Lung (tissue), 12 donors: ENCODE results near the gene HS6ST3. TPM values are rescaled to one million over a fixed set of nuclear protein-coding genes. Genes with fewer than 3 reads are reported as not detected.
"Not testable (repeated sequence)": the region's sequence is repeated elsewhere in the genome, so short reads cannot be mapped to it uniquely, and the experiment has no call there.

ENCODE experiments used
- ATAC-seq: fragments of 200-7000 bp; cut with Tn5 transposase; one replicate; pipeline ENCODE4 v1.9.1; 2020; ENCODE audit warnings: moderate number of reproducible peaks; ENCODE audit not compliant: insufficient read depth, low FRiP score
- DNase-seq, 3 donors: peaks; one replicate each; pipeline ENCODE4 v3.0.0-alpha.2; 2013 to 2017
- H3K27ac ChIP-seq, 2 donors: one replicate each; pipeline ENCODE4 v1.5.1; 2013; ENCODE audit warnings: mild to moderate bottlenecking in 2 of 2, moderate library complexity in 2 of 2, control low read depth in 1 of 2, inconsistent platforms in 1 of 2, low read depth in 1 of 2, low read length in 1 of 2
- H3K27me3 ChIP-seq, 3 donors: one replicate each; pipeline ENCODE4 v1.5.1; 2013; ENCODE audit warnings: low read length in 2 of 3; ENCODE audit not compliant: control insufficient read depth in 3 of 3, insufficient read depth in 3 of 3
- H3K36me3 ChIP-seq, 4 donors: one replicate each; pipeline ENCODE4 v1.5.1; 2013; ENCODE audit warnings: low read length in 4 of 4, mild to moderate bottlenecking in 1 of 4, moderate library complexity in 1 of 4; ENCODE audit not compliant: control insufficient read depth in 4 of 4, insufficient read depth in 4 of 4
- H3K4me1 ChIP-seq, 5 donors: one replicate each; pipeline ENCODE4 v1.5.1; 2013; ENCODE audit warnings: low read length in 5 of 5, mild to moderate bottlenecking in 2 of 5, moderate library complexity in 1 of 5; ENCODE audit not compliant: control insufficient read depth in 5 of 5, insufficient read depth in 5 of 5
- H3K4me3 ChIP-seq: one replicate; pipeline ENCODE4 v1.5.1; 2013; ENCODE audit warnings: mild to moderate bottlenecking, control low read depth, moderate library complexity
- H3K9ac ChIP-seq, 2 donors: one replicate each; pipeline ENCODE4 v1.5.1; 2013; ENCODE audit warnings: low read length in 2 of 2, control low read depth in 1 of 2; ENCODE audit not compliant: insufficient read depth in 1 of 2
- H3K9me3 ChIP-seq, 4 donors: one replicate each; pipeline ENCODE4 v1.5.1; 2013; ENCODE audit warnings: low read length in 3 of 4, mild to moderate bottlenecking in 1 of 4, moderate library complexity in 1 of 4; ENCODE audit not compliant: control insufficient read depth in 4 of 4, insufficient read depth in 3 of 4
- CTCF ChIP-seq: IDR thresholded peaks from 2 replicates; pipeline ENCODE4 v1.5.1; 2012; ENCODE audit warnings: mild to moderate bottlenecking; ENCODE audit errors: control extremely low read depth, extremely low read depth
- WGBS, 2 donors: extraction: QIAGEN DNeasy Blood & Tissue Kit; methylation state at CpG; one replicate each; pipeline ENCODE4 v1.1.7; 2013; 5-methylcytosine and 5-hydroxymethylcytosine counted together
- polyA plus RNA-seq, 2 donors: library from polyadenylated mRNA; stranded (reverse); fragments of 200-250 nt; gene quantifications; one replicate each; pipeline ENCODE4 v1.2.1, GENCODE V29; 2013
- total RNA-seq, 2 donors: library from RNA; depleted of rRNA in 1 of 2; stranded (reverse); fragments of >200 nt in 1 of 2; gene quantifications; one replicate each; pipeline ENCODE4 v1.2.1, GENCODE V29; 2014 to 2021
- donor health status: control.
- donor health status: control.
- donor health status: Bipolar disorder and iron deficiency.
- donor health status: healthy.
- donor health status: DM: yes; HTN: yes; CAD: no.

The HS6ST3 gene
- total and polyA plus RNA-seq, 4 donors: 0.01 to 0.17 (median 0.04) TPM

- no peak overlapping the region for H3K4me3 ChIP-seq
- no peaks in the 10 kb centered on the region for H3K36me3 ChIP-seq
- no peak for TF ChIP-seq CTCF
- peaks cover 0 to 5% (median under 1%) of the 10 kb centered on the region in 4 donors for H3K9me3 ChIP-seq
- H3K4me1 ChIP-seq: no peaks in the 10 kb centered on the region
- ATAC-seq (no peak), DNase-seq (no peak)
- no peak overlapping the region for H3K9ac ChIP-seq
- no peaks in the 10 kb centered on the region for H3K27me3 ChIP-seq
- WGBS, 2 donors: 92 to 94% methylated on average over 1 of the region's 1 CpG
- no peak overlapping the region for H3K27ac ChIP-seq
Measured at GRCh38 chr13:96519380-96519779, 429.5 kb downstream of the HS6ST3 start.

GRCh38 chr13:96524398-96525020 is 434.6 kb downstream of the HS6ST3 start:
- not testable (repeated sequence) for H3K9ac ChIP-seq, H3K4me3 ChIP-seq, H3K36me3 ChIP-seq, ATAC-seq, DNase-seq, H3K4me1 ChIP-seq, H3K27ac ChIP-seq, H3K9me3 ChIP-seq, H3K27me3 ChIP-seq
- WGBS, 2 donors: 89% methylated on average over 11 of the region's 11 CpGs

- H3K9me3 ChIP-seq: peaks cover 0 to 4% (median 0%) of the 10 kb centered on the region in 4 donors
- ATAC-seq: no peak
- no peak for TF ChIP-seq CTCF
- H3K36me3 ChIP-seq: no peaks in the 10 kb centered on the region
- H3K27ac ChIP-seq: no peak overlapping the region
- H3K27me3 ChIP-seq: no peaks in the 10 kb centered on the region
- H3K4me3 ChIP-seq: no peak overlapping the region
- no peaks in the 10 kb centered on the region for H3K4me1 ChIP-seq
- no peak overlapping the region for H3K9ac ChIP-seq
- 82 to 92% methylated on average over 2 of the region's 2 CpGs for WGBS, 2 donors
- DNase-seq: no peak
Measured at GRCh38 chr13:96525715-96526114, 435.8 kb downstream of the HS6ST3 start.

GRCh38 chr13:96527497-96527896 is 437.6 kb downstream of the HS6ST3 start:
- no peak for DNase-seq

More at GRCh38 chr13:96527497-96527896, 437.6 kb downstream of the HS6ST3 start:
- 28 to 34% methylated on average over 3 of the region's 3 CpGs for WGBS, 2 donors
- H3K36me3 ChIP-seq: no peaks in the 10 kb centered on the region
- H3K4me3 ChIP-seq: no peak overlapping the region
- H3K9ac ChIP-seq: no peak overlapping the region
- TF ChIP-seq CTCF: no peak
- H3K9me3 ChIP-seq: peaks cover 0 to 4% (median 0%) of the 10 kb centered on the region in 4 donors
- H3K27ac ChIP-seq: no peak overlapping the region
- no peaks in the 10 kb centered on the region for H3K27me3 ChIP-seq
- no peaks in the 10 kb centered on the region for H3K4me1 ChIP-seq
- no peak for ATAC-seq
